KMS-11 (cell line): ENCODE measurements around the gene SMPD4.
A peak's percentile ranks its signal among the peaks of the same experiment; 100 is the strongest.
"Not testable (repeated sequence)": the region's sequence is repeated elsewhere in the genome, so short reads cannot be mapped to it uniquely, and the experiment has no call there.

Source experiments
- H2AFZ ChIP-seq: fragments of 200-600 bp; sonication (generic); 2 replicates; pipeline ENCODE4 v1.6.1; 2016; ENCODE audit warnings: antibody characterized with exemption, mixed run types, low read depth
- H3K27ac ChIP-seq: fragments of 200-600 bp; sonication (generic); 2 replicates; pipeline ENCODE4 v1.6.1; 2016; ENCODE audit warnings: mild to moderate bottlenecking, mixed run types
- H3K27me3 ChIP-seq: fragments of 200-600 bp; sonication (generic); 2 replicates; pipeline ENCODE4 v1.6.1; 2017; ENCODE audit warnings: mild to moderate bottlenecking, low read depth, mixed run types, moderate library complexity; ENCODE audit not compliant: insufficient read depth
- H3K36me3 ChIP-seq: fragments of 200-600 bp; sonication (generic); 2 replicates; pipeline ENCODE4 v1.6.1; 2017; ENCODE audit warnings: mild to moderate bottlenecking, mixed run types; ENCODE audit not compliant: insufficient read depth
- H3K4me1 ChIP-seq: fragments of 200-600 bp; sonication (generic); 2 replicates; pipeline ENCODE4 v1.6.1; 2016; ENCODE audit warnings: mild to moderate bottlenecking, low read depth, mixed run types; ENCODE audit not compliant: poor library complexity, severe bottlenecking
- H3K4me2 ChIP-seq: fragments of 200-600 bp; sonication (generic); 2 replicates; pipeline ENCODE4 v1.7.0; 2016; ENCODE audit warnings: mild to moderate bottlenecking, mixed run types
- H3K4me3 ChIP-seq: fragments of 200-600 bp; sonication (generic); IDR thresholded peaks from 2 replicates; pipeline ENCODE4 v1.6.1; 2017; ENCODE audit warnings: low read depth, low read length, mixed read lengths; ENCODE audit not compliant: insufficient read depth
- H3K79me2 ChIP-seq: fragments of 200-600 bp; sonication (generic); 2 replicates; pipeline ENCODE4 v1.6.1; 2016; ENCODE audit warnings: low read depth, mixed run types; ENCODE audit not compliant: insufficient read depth
- H3K9ac ChIP-seq: fragments of 200-600 bp; sonication (generic); 2 replicates; pipeline ENCODE4 v1.6.1; 2016; ENCODE audit warnings: mild to moderate bottlenecking, mixed run types
- H4K20me1 ChIP-seq: fragments of 200-600 bp; sonication (generic); 2 replicates; pipeline ENCODE4 v1.6.1; 2016; ENCODE audit warnings: mild to moderate bottlenecking, mixed run types; ENCODE audit not compliant: insufficient read depth
- CTCF ChIP-seq: fragments of 200-600 bp; sonication (generic); conservative IDR thresholded peaks from 2 replicates; pipeline ENCODE4 v1.6.1; 2017; ENCODE audit warnings: low read depth, mild to moderate bottlenecking, antibody characterized with exemption, low read length, moderate library complexity, mixed read lengths

Gene SMPD4

GRCh38 chr2:130150181-130151144 is 30.9 kb downstream of the SMPD4 start:
- Histone ChIP-seq H3K79me2 (no peaks in the 10 kb centered on the region), H3K4me3 (no peak overlapping the region), H3K27me3 (no peaks in the 10 kb centered on the region), H3K9ac (no peak overlapping the region), H3K36me3 (no peaks in the 10 kb centered on the region), H3K4me2 (no peak overlapping the region), H3K27ac (no peak overlapping the region), H2AFZ (no peak overlapping the region), H3K4me1 (no peaks in the 10 kb centered on the region), H4K20me1 (no peaks in the 10 kb centered on the region)
- TF ChIP-seq CTCF: no peak

- H3K79me2 ChIP-seq, H3K4me1 ChIP-seq, H3K27me3 ChIP-seq, H2AFZ ChIP-seq, H3K9ac ChIP-seq, H3K4me2 ChIP-seq, H3K36me3 ChIP-seq, H4K20me1 ChIP-seq, H3K27ac ChIP-seq, H3K4me3 ChIP-seq: not testable (repeated sequence)
Measured at GRCh38 chr2:130148515-130148914, 32.9 kb downstream of the SMPD4 start.

- not testable (repeated sequence) for H3K4me3 ChIP-seq, H3K27me3 ChIP-seq, H3K36me3 ChIP-seq, H3K79me2 ChIP-seq, H3K9ac ChIP-seq, H3K4me1 ChIP-seq, H3K27ac ChIP-seq, H4K20me1 ChIP-seq
- H2AFZ ChIP-seq: peak within 1 kb of the TSS; percentile 66
- peak within 1 kb of the TSS; percentile 34; the same call in 1 of the 2 replicates for H3K4me2 ChIP-seq
Measured at GRCh38 chr2:130145006-130145414, 36.4 kb downstream of the SMPD4 start, which contains the start of gene CCDC74B. TSS of gene CCDC74B (minus strand) at chr2:130145112. CDS start at chr2:130144996, 116 bp downstream.

- not testable (repeated sequence) for H3K27ac ChIP-seq, H3K9ac ChIP-seq, H3K4me3 ChIP-seq, H4K20me1 ChIP-seq, H2AFZ ChIP-seq, H3K79me2 ChIP-seq, H3K4me1 ChIP-seq, H3K4me2 ChIP-seq, H3K27me3 ChIP-seq, H3K36me3 ChIP-seq
Measured at GRCh38 chr2:130143266-130144039, 37.9 kb downstream of the SMPD4 start.

GRCh38 chr2:130142396-130143265 is 38.8 kb downstream of the SMPD4 start:
- H3K4me1 ChIP-seq, H3K4me3 ChIP-seq, H2AFZ ChIP-seq, H3K36me3 ChIP-seq, H3K4me2 ChIP-seq, H3K9ac ChIP-seq, H3K27ac ChIP-seq, H3K79me2 ChIP-seq, H3K27me3 ChIP-seq, H4K20me1 ChIP-seq: not testable (repeated sequence)

GRCh38 chr2:130141645-130142370 is 39.6 kb downstream of the SMPD4 start:
- not testable (repeated sequence) for H3K9ac ChIP-seq, H3K79me2 ChIP-seq, H3K27me3 ChIP-seq, H2AFZ ChIP-seq, H4K20me1 ChIP-seq, H3K4me2 ChIP-seq, H3K4me3 ChIP-seq, H3K4me1 ChIP-seq, H3K36me3 ChIP-seq, H3K27ac ChIP-seq

GRCh38 chr2:130141002-130141401 is 40.4 kb downstream of the SMPD4 start:
- not testable (repeated sequence) for H3K4me3 ChIP-seq, H3K79me2 ChIP-seq, H3K4me2 ChIP-seq, H2AFZ ChIP-seq, H3K4me1 ChIP-seq, H3K27me3 ChIP-seq, H3K36me3 ChIP-seq, H3K9ac ChIP-seq, H3K27ac ChIP-seq, H4K20me1 ChIP-seq

GRCh38 chr2:130140516-130140915 is 40.9 kb downstream of the SMPD4 start:
- H3K79me2 ChIP-seq, H3K27ac ChIP-seq, H3K9ac ChIP-seq, H4K20me1 ChIP-seq, H3K27me3 ChIP-seq, H3K4me2 ChIP-seq, H2AFZ ChIP-seq, H3K4me3 ChIP-seq, H3K4me1 ChIP-seq, H3K36me3 ChIP-seq: not testable (repeated sequence)
